HepG2 (cell line): ENCODE results near the gene ELOVL5. TPM values are rescaled to one million over a fixed set of nuclear protein-coding genes. Genes with fewer than 3 reads are reported as not detected.

Experiments used
- ATAC-seq: fragments of 200-7000 bp; cut with Tn5 transposase; 3 replicates; pipeline ENCODE4 v1.9.1; 2020; ENCODE audit warnings: mild to moderate bottlenecking, moderate library complexity
- BruUV-seq: library from RNA; stranded (reverse); fragments of 400-500 nt; replicated peaks from 2 replicates; lab custom pipeline; 2021; lab: Mats Ljungman, UMichigan
- CTCF ChIA-PET: fragments of 300-600 bp; formaldehyde crosslinking; extraction: SDS; loops from one replicate; lab custom pipeline; 2021; ENCODE audit warnings: low total read pairs, inconsistent platforms, low intra/inter-chr PET ratio; lab: Yijun Ruan, JAX
- POLR2A ChIA-PET: fragments of 350-600 bp; sonication (Branson Sonifier 250); formaldehyde crosslinking; loops from one replicate; lab custom pipeline; 2020; ENCODE audit warnings: antibody characterized with exemption, inconsistent platforms; lab: Yijun Ruan, JAX
- DNase-seq: peaks from one replicate; pipeline ENCODE4 v3.0.0-alpha.2; 2015; ENCODE audit warnings: low spot score
- FAIRE-seq: peaks from 3 replicates; lab custom pipeline; 2011; peaks lifted over from hg19 to GRCh38; lab: Jason Lieb, UNC
- H2AFZ ChIP-seq: one replicate; pipeline ENCODE4 v1.6.1; 2011; ENCODE audit warnings: low read length, inconsistent platforms
- H3K27ac ChIP-seq: fragments of 300-600 bp; 3 replicates; pipeline ENCODE4 v1.8.0; 2011; ENCODE audit warnings: mixed run types, mild to moderate bottlenecking, mixed read lengths, low read length, inconsistent platforms; ENCODE audit not compliant: insufficient read depth; ENCODE audit errors: extremely low read length
- H3K27me3 ChIP-seq, 2 experiments: fragments of 200-600 bp in 1 of 2; 2 replicates in 1 of 2; 3 replicates in 1 of 2; pipeline versions ENCODE4 v1.6.0 to v1.8.0; 2011; ENCODE audit warnings: low read length in 2 of 2, mild to moderate bottlenecking in 2 of 2, moderate library complexity in 2 of 2, inconsistent platforms in 1 of 2; ENCODE audit not compliant: insufficient read depth in 2 of 2, control insufficient read depth in 1 of 2
- H3K36me3 ChIP-seq, 2 experiments: fragments of 200-600 bp in 1 of 2; replicated peaks in 1 of 2; 2 replicates in 1 of 2; 3 replicates in 1 of 2; pipeline versions ENCODE4 v1.5.1 to v1.8.0; 2011; ENCODE audit warnings: low read length in 2 of 2, inconsistent platforms in 1 of 2; ENCODE audit not compliant: insufficient read depth in 2 of 2, control insufficient read depth in 1 of 2
- H3K4me1 ChIP-seq: 2 replicates; pipeline ENCODE4 v1.5.1; 2012; ENCODE audit warnings: low read length, inconsistent platforms; ENCODE audit not compliant: insufficient read depth
- H3K4me2 ChIP-seq: 2 replicates; pipeline ENCODE4 v1.6.0; 2011; ENCODE audit warnings: low read depth, low read length, inconsistent platforms
- H3K4me3 ChIP-seq, 3 experiments: fragments of 200-600 bp in 1 of 3; sonication (generic), shearing (Covaris generic) in 1 of 3; replicated peaks in 1 of 3; 2 replicates each; pipeline ENCODE4 v1.5.1; 2011 to 2016; ENCODE audit warnings: low read length in 3 of 3, inconsistent platforms in 2 of 3, low read depth in 2 of 3, mild to moderate bottlenecking in 2 of 3, control low read depth in 1 of 3, mixed read lengths in 1 of 3; ENCODE audit not compliant: insufficient read depth in 1 of 3
- H3K79me2 ChIP-seq: one replicate; pipeline ENCODE4 v1.6.1; 2011; ENCODE audit warnings: low read length, inconsistent platforms; ENCODE audit not compliant: insufficient read depth
- H3K9ac ChIP-seq: 2 replicates; pipeline ENCODE4 v1.6.0; 2011; ENCODE audit warnings: mild to moderate bottlenecking, low read depth, low read length, inconsistent platforms; ENCODE audit not compliant: insufficient read depth
- H3K9me3 ChIP-seq: 2 replicates; pipeline ENCODE4 v1.5.1; 2012; ENCODE audit warnings: mild to moderate bottlenecking, low read length
- H4K20me1 ChIP-seq: 2 replicates; pipeline ENCODE4 v1.6.0; 2011; ENCODE audit warnings: inconsistent platforms, mild to moderate bottlenecking, low read length, moderate library complexity; ENCODE audit not compliant: insufficient read depth
- SCMH1 ChIP-seq: sonication (generic); formaldehyde crosslinking; IDR thresholded peaks from 2 replicates; pipeline ENCODE4 v1.9.0; 2021; ENCODE audit warnings: missing genetic modification reagents, mild to moderate bottlenecking, borderline replicate concordance
- SRF ChIP-seq: IDR thresholded peaks from 2 replicates; pipeline ENCODE4 v1.6.1; 2011; ENCODE audit warnings: mild to moderate bottlenecking, low read depth, low read length, moderate library complexity
- ZNF17 ChIP-seq: sonication (generic); formaldehyde crosslinking; IDR thresholded peaks from 2 replicates; pipeline ENCODE4 v1.5.0; 2020; ENCODE audit warnings: mild to moderate bottlenecking, missing genetic modification reagents
- ZNF253 ChIP-seq: sonication (generic); formaldehyde crosslinking; IDR thresholded peaks from 2 replicates; pipeline ENCODE4 v1.8.0; 2022; ENCODE audit warnings: mild to moderate bottlenecking, missing genetic modification reagents, borderline replicate concordance
- ZNF317 ChIP-seq: sonication (generic); formaldehyde crosslinking; IDR thresholded peaks from 2 replicates; pipeline ENCODE4 v1.5.0; 2020; ENCODE audit warnings: mild to moderate bottlenecking, missing genetic modification reagents
- ZNF788 ChIP-seq: sonication (generic); formaldehyde crosslinking; IDR thresholded peaks from 2 replicates; pipeline ENCODE4 v1.5.0; 2020; ENCODE audit warnings: mild to moderate bottlenecking, missing genetic modification reagents, borderline replicate concordance
- ZNF839 ChIP-seq: sonication (generic); formaldehyde crosslinking; IDR thresholded peaks from 2 replicates; pipeline ENCODE4 v1.4.0; 2020; ENCODE audit warnings: missing genetic modification reagents, mild to moderate bottlenecking, borderline replicate concordance
- WGBS: methylation state at CpG from one replicate; pipeline ENCODE4 v1.1.6; 2017; ENCODE audit warnings: low lambda C conversion rate; 5-methylcytosine and 5-hydroxymethylcytosine counted together
- in situ Hi-C: cut with HindIII; loops from 2 replicates; pipeline ENCODE4 v1.10.0; 2017; ENCODE audit warnings: low pct_unique_long_range_greater_than_20kb; ENCODE audit not compliant: extremely low pct_ligation_motif_present
- intact Hi-C: fragments of 100-400 bp; cut with micrococcal nuclease; formaldehyde crosslinking; loops from one replicate; pipeline ENCODE4 v1.10.0; 2022; ENCODE audit not compliant: unreplicated experiment
- polyA plus RNA-seq, 8 experiments: library from polyadenylated mRNA; depleted of rRNA in 3 of 8; stranded (reverse) in 7 of 8; unstranded in 1 of 8; fragments of >200 nt; fragmentation: Illumina TruSeq in 4 of 8; extraction: Trizol in 4 of 8; gene quantifications; 2 replicates each; pipeline versions ENCODE4 v1.2.1 to v1.2.3, GENCODE V29; 2011 to 2016; ENCODE audit warnings: low read depth in 4 of 8, missing spikeins in 1 of 8, mixed read lengths in 1 of 8; ENCODE audit not compliant: insufficient read depth in 1 of 8
- total RNA-seq, 5 experiments: library from RNA; depleted of rRNA; stranded (reverse); fragments of >200 nt; fragmentation: Illumina TruSeq; extraction: Trizol; gene quantifications; 2 replicates each; pipeline ENCODE4 v1.2.3, GENCODE V29; 2016; ENCODE audit warnings: low read depth in 1 of 5

ELOVL5 gene
- total and polyA plus RNA-seq, 2 of the 13 experiments (the other 11 are each of a cell fraction or from before 2014, with no cell fraction given), result 50.1 to 72.4 TPM

DNA sequence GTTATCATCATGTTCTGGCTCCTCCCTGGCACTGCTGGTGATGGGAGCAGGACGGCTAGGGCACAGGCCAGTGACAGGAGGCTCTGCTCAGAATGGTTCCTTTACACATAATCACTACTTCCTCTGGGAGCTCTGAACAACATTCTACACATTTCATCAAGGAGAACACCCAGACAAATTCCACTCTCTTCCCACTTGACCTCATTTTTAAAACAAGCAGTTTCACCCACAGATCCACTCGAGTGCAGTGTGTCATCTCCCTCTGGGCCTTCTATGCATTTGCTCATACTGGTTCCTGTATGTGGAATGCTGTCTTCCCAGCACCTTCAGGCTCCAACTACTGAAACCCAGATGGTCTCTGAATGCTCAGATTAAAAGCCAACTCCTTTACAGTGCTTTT is 84.8 kb downstream of the ELOVL5 start:
- DNase-seq, result no peak

DNA sequence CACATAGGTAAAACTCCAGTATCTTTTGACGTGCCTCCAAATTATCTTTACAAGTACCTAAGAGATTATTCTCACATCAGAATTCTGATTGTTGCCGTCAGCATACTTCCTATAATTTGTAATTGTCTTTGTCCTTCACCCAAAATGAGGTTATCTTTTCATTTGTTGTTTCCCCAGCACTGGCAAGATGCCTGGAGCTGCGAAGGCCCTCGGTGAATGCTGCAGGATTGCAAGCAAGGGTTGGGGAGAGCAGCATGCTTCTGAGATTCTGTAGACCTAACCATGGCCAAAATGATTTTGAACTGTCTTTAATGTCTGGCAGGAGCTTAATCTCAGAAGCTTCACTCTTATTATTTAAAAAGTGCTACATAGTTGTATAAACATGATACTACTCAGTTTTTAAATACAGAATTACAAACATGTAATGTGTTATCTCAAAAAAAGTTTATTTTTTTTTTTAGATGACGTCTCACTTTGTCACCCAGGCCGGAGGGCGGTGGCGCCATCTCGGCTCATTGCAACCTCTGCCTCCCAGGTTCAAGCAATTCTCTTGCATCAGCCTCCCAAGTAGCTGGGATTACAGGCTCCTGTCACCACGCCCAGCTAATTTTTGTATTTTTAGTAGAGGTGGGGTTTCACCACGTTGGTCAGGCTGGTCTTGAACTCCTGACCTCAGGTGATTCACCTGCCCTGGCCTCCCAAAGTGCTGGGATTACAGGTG is 88.7 kb downstream of the ELOVL5 start:
- Histone ChIP-seq H3K4me2 (no peak overlapping the region), H3K9me3 (no peaks in the 10 kb centered on the region), H3K9ac (no peak overlapping the region), H3K4me3 (no peak overlapping the region), H2AFZ (no peak overlapping the region), H3K27me3 (no peaks in the 10 kb centered on the region; a peak in 1 of 5 replicates), H3K79me2 (no peaks in the 10 kb centered on the region), H4K20me1 (no peaks in the 10 kb centered on the region), H3K27ac (no peak overlapping the region), H3K4me1 (no peaks in the 10 kb centered on the region; the same call in 1 of the 2 replicates), H3K36me3 (peaks cover 5 to 17% of the 10 kb centered on the region in 2 experiments; a peak in 4 of 5 replicates)
- in situ Hi-C loops (no loop called here), intact Hi-C loops (no loop called here)
- ATAC-seq, result no peak
- no peak for FAIRE-seq
- WGBS, result 96% methylated on average over 11 of the region's 11 CpGs
- TF ChIP-seq ZNF788 (CRISPR knock-in tag) (no peak), ZNF253 (no peak), ZNF17 (CRISPR knock-in tag) (no peak), SRF (no peak), SCMH1 (CRISPR knock-in tag) (no peak), ZNF839 (CRISPR knock-in tag) (no peak)
- BruUV-seq, result no TSS peak
- DNase-seq, result no peak
- ChIA-PET CTCF (no interaction called here), POLR2A (no interaction called here)

More for the DNA sequence above, 84.8 kb downstream of the ELOVL5 start:
- H3K4me3 ChIP-seq, result no peak overlapping the region
- 93% methylated on average over 2 of the region's 2 CpGs for WGBS
- no peak overlapping the region for H3K9ac ChIP-seq
- in situ Hi-C loops (no loop called here), intact Hi-C loops (no loop called here)
- no peak for FAIRE-seq
- CTCF ChIA-PET, result no interaction called here
- POLR2A ChIA-PET, result no interaction called here
- no peaks in the 10 kb centered on the region for H3K9me3 ChIP-seq
- no peaks in the 10 kb centered on the region for H4K20me1 ChIP-seq
- no peaks in the 10 kb centered on the region for H3K79me2 ChIP-seq
- no peaks in the 10 kb centered on the region; the same call in 1 of the 2 replicates for H3K4me1 ChIP-seq
- peak; percentile 36 for ATAC-seq
- H3K27ac ChIP-seq, result no peak overlapping the region
- H2AFZ ChIP-seq, result no peak overlapping the region
- H3K36me3 ChIP-seq, result peaks cover 7 to 28% of the 10 kb centered on the region in 2 experiments; a peak in 4 of 5 replicates
- no peak for TF ChIP-seq ZNF317 (CRISPR knock-in tag)
- no peak overlapping the region for H3K4me2 ChIP-seq
- no TSS peak for BruUV-seq
- H3K27me3 ChIP-seq, result no peaks in the 10 kb centered on the region; a peak in 1 of 5 replicates
